Neutrophil (primary cell): Measurements from ENCODE around the gene GABRB2.
"Not testable (repeated sequence)": the region's sequence is repeated elsewhere in the genome, so short reads cannot be mapped to it uniquely, and the experiment has no call there.

Experiments
- H3K27ac ChIP-seq: fragments of 200-600 bp; sonication (generic); 2 replicates; pipeline ENCODE4 v1.5.1; 2016; ENCODE audit warnings: mild to moderate bottlenecking, moderate library complexity
- H3K27me3 ChIP-seq: fragments of 200-600 bp; sonication (generic); 2 replicates; pipeline ENCODE4 v1.6.0; 2016; ENCODE audit warnings: mild to moderate bottlenecking
- H3K36me3 ChIP-seq: fragments of 200-600 bp; sonication (generic); 2 replicates; pipeline ENCODE4 v1.5.1; 2017
- H3K4me1 ChIP-seq, 2 experiments: fragments of 200-600 bp in 1 of 2; sonication (generic) in 1 of 2; 1 replicate in 1 of 2; 2 replicates in 1 of 2; pipeline versions ENCODE4 v1.5.1 to v1.6.1; 2013 to 2016; ENCODE audit warnings: low read depth in 1 of 2, low read length in 1 of 2, mild to moderate bottlenecking in 1 of 2, moderate library complexity in 1 of 2; ENCODE audit not compliant: control insufficient read depth in 1 of 2, insufficient read depth in 1 of 2
- H3K4me3 ChIP-seq, 2 experiments: fragments of 200-600 bp in 1 of 2; sonication (generic) in 1 of 2; 1 replicate in 1 of 2; 2 replicates in 1 of 2; pipeline ENCODE4 v1.5.1; 2013 to 2016; ENCODE audit warnings: low read depth in 1 of 2, low read length in 1 of 2, mild to moderate bottlenecking in 1 of 2, moderate library complexity in 1 of 2
- H3K9me3 ChIP-seq: fragments of 200-600 bp; sonication (generic); 2 replicates; pipeline ENCODE4 v1.5.1; 2016
- TF ChIP-seq, protein P1 (sequence below): fragments of 200-600 bp; sonication (generic); IDR thresholded peaks from 2 replicates; pipeline ENCODE4 v1.5.1; 2016; ENCODE audit warnings: antibody characterized with exemption

The GABRB2 gene

DNA sequence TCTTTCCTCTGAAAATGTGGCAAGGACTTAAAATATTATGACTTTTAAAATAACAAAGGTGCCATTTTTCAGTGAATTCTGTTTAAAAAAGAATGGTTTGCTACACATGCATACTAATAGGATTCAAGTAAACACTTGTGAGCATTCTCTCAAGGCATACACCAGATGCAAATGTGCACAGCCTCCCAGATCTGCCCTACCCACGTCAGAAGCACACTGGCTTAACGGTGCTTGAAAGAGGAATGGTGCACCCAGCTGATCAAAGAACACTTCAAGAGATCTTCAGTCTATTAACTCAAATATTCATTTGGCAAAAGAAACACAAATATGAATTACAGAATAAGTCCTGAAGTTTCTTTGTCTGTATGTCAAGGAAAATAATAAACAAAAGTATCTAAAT is 15.8 kb downstream of the GABRB2 start:
- no peaks in the 10 kb centered on the region for H3K27me3 ChIP-seq
- TF ChIP-seq, protein P1, sequence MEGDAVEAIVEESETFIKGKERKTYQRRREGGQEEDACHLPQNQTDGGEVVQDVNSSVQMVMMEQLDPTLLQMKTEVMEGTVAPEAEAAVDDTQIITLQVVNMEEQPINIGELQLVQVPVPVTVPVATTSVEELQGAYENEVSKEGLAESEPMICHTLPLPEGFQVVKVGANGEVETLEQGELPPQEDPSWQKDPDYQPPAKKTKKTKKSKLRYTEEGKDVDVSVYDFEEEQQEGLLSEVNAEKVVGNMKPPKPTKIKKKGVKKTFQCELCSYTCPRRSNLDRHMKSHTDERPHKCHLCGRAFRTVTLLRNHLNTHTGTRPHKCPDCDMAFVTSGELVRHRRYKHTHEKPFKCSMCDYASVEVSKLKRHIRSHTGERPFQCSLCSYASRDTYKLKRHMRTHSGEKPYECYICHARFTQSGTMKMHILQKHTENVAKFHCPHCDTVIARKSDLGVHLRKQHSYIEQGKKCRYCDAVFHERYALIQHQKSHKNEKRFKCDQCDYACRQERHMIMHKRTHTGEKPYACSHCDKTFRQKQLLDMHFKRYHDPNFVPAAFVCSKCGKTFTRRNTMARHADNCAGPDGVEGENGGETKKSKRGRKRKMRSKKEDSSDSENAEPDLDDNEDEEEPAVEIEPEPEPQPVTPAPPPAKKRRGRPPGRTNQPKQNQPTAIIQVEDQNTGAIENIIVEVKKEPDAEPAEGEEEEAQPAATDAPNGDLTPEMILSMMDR: no peak
- H3K4me1 ChIP-seq: no peaks in the 10 kb centered on the region

DNA sequence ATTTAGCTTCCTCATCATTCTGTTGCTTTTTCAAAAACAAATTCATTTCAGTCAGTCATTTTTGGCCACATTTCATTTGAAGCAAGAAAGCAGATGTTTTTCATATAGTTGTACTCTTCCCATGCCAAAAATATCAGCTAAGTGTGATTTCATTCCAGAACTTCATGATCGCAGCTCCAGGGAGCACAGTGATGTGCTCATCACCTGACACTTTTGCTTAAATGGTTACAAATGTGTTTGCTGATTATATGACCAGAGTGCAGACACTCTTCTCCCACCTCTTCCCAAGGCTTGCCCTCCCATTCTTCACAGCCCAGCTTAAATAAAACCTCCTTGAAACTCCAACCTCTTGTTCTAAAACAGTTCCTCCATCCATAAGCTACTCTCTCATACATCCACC is 32.6 kb downstream of the GABRB2 start:
- TF ChIP-seq, protein P1: no peak
- Histone ChIP-seq H3K27ac (no peak overlapping the region), H3K4me3 (no peak overlapping the region), H3K9me3 (no peaks in the 10 kb centered on the region), H3K36me3 (no peaks in the 10 kb centered on the region), H3K4me1 (no peaks in the 10 kb centered on the region), H3K27me3 (no peaks in the 10 kb centered on the region)

More for the DNA sequence above, 15.8 kb downstream of the GABRB2 start:
- Histone ChIP-seq H3K4me3 (no peak overlapping the region), H3K36me3 (no peaks in the 10 kb centered on the region), H3K27ac (no peak overlapping the region), H3K9me3 (no peaks in the 10 kb centered on the region)

DNA sequence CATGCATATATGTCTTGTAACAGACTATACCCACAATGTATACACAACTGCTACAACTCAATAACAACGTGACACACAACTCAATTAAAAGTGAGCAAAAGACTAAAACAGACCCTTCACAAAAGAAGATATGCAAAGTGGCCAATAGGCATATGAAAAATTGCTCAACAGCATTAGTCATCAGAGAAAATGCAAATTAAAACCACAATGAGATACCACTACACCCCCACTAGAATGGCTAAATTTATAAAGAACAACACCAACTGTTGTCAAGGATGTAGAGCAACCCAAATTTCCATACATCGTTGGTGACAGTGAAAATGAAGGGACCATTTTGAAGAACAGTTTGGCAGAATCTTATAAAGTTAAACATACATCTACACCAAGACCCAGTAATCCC is 38.9 kb downstream of the GABRB2 start:
- no peaks in the 10 kb centered on the region for H3K27me3 ChIP-seq
- H3K4me3 ChIP-seq: no peak overlapping the region
- H3K27ac ChIP-seq: no peak overlapping the region
- TF ChIP-seq, protein P1: no peak
- H3K4me1 ChIP-seq: no peaks in the 10 kb centered on the region
- no peaks in the 10 kb centered on the region for H3K9me3 ChIP-seq
- no peaks in the 10 kb centered on the region for H3K36me3 ChIP-seq

DNA sequence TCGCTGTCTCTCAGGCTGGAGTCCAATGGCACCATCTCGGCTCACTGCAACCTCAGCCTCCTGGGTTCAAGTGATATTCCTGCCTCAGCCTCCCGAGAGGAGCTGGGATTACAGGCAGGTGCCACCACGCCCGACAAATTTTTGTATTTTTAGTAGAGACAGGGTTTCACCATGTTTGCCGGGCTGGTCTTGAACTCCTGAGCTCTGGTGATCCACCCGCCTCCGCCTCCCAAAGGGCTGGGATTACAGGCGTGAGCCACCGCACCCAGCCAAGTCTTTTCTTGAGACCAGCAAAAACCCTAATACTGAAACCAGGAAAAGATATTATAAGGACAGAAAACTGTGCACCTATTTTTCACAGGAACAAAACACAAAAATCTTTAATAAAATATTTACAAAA is 41.4 kb downstream of the GABRB2 start:
- not testable (repeated sequence) for H3K27ac ChIP-seq, H3K27me3 ChIP-seq, H3K4me3 ChIP-seq, H3K9me3 ChIP-seq, H3K36me3 ChIP-seq, H3K4me1 ChIP-seq

DNA sequence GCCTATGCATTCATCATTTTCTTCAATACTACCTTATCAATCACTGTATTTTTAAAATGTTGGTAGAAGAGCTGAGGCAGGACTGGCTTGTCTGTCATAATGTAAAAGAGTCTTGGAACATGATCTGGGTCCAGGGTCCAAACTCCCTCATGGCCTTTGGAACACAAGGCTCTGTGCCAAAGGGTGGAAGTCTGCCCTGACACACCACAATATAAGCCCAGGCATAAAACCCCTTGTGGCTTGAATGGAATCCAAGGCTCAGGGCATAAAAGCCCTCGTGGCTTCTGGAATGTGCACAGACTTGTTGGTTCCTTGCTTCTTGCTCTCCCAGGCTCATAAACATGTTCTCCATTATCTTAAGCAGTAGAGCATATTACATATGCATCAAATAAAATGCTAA is 48.0 kb downstream of the GABRB2 start:
- no peaks in the 10 kb centered on the region for H3K9me3 ChIP-seq
- no peaks in the 10 kb centered on the region for H3K4me1 ChIP-seq
- H3K36me3 ChIP-seq: no peaks in the 10 kb centered on the region
- H3K27me3 ChIP-seq: no peaks in the 10 kb centered on the region
- TF ChIP-seq, protein P1: no peak
- H3K27ac ChIP-seq: no peak overlapping the region
- no peak overlapping the region for H3K4me3 ChIP-seq

DNA sequence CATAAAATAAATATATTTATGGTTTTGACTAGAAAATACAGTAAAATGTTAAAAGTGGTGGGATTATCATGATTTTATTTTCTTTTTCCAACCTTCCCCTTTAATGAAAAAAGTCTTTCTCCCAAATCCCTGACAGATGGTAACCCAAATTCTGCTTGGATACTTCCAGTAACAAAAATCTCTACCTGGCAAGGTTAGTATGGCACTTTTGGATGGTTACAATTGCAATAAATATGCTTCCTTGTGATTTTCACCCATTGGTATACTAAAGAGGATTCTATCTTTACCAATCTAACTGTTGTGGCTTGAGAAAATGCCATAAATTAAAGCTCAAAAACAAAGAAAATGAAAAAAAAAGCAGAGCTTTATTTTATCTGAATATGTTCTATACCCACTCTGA is 62.8 kb downstream of the GABRB2 start:
- TF ChIP-seq, protein P1: no peak
- H3K36me3 ChIP-seq: no peaks in the 10 kb centered on the region
- H3K27ac ChIP-seq: no peak overlapping the region
- H3K9me3 ChIP-seq: no peaks in the 10 kb centered on the region
- H3K4me3 ChIP-seq: no peak overlapping the region
- no peaks in the 10 kb centered on the region for H3K27me3 ChIP-seq
- H3K4me1 ChIP-seq: no peaks in the 10 kb centered on the region
